ENCODE results near the gene GPR3. TPM values are rescaled to one million over a fixed set of nuclear protein-coding genes. Genes with fewer than 3 reads are reported as not detected.
A peak's percentile ranks its signal among the peaks of the same experiment; 100 is the strongest.

GPR3 gene
- under 1 TPM in 1 of 2 donors, not detected in 1; under 0.01 TPM for total RNA-seq
- under 1 TPM in 1 of 2 donors, not detected in 1; 0.30 TPM for polyA plus RNA-seq

DNA sequence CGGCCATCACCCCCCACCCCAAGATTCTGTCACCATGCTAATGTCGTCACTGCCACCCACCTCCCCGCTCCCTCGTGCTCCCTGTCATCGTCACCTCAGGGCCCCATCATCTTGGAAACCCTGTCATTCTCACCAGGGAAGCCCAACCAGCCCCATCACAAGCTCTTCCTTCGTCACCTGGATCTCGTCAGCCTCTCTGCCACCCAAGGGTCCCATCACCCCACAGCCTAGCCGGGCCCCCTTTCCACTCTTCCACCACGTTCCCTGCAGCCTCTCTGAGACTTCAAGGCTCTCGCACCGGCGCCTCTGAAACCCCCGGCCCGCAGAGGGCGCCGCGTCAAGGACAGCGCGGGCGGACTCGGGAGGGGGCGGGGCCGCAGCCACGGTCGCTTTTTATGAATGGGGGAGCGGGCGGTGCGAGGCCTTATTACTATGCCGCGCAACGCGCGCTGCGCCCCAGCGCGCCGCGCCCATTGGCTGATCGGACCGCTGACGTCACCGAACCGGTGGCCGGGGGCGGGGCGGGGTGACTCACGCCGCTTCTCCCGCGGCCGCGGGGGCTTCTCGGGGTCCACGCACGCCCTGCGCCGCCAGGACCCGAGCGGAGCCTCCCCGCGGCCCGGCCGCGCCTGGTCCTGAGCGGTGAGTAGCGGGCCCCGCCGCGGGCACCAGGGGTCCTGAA is at the start of gene GPR3:
TSS of gene GPR3 (plus strand) at position 527 of the 682 bp plus-strand sequence. CDS start 1,177 bp downstream, outside the sequence.
- WGBS, result 3% methylated on average over 69 of the region's 69 CpGs
- Histone ChIP-seq H3K9ac (ENCODE audit: low read depth in 1 of 2, low read length in 2 of 2) (peak within 1 kb of the TSS in 1 of 2 donors; percentile 5), H3K4me3 (ENCODE audit: low read depth in 1 of 3, low read length in 3 of 3) (peak within 1 kb of the TSS in 1 of 3 donors; percentile 44), H3K27ac (ENCODE audit: low read depth in 1 of 2, low read length in 2 of 2) (peak within 1 kb of the TSS; percentile 51 to 52), H3K27me3 (ENCODE audit: control insufficient read depth in 4 of 4, insufficient read depth in 4 of 4, low read length in 3 of 4) (no peaks in the 10 kb centered on the region), H3K36me3 (ENCODE audit: control insufficient read depth in 4 of 4, insufficient read depth in 3 of 4, low read depth in 1 of 4, low read length in 3 of 4) (no peaks in the 10 kb centered on the region), H3K4me1 (ENCODE audit: control insufficient read depth in 4 of 4, insufficient read depth in 4 of 4, low read length in 3 of 4) (peaks cover 5 to 12% (median 8%) of the 10 kb centered on the region in 4 donors), H3K9me3 (ENCODE audit: control insufficient read depth in 4 of 4, low read length in 3 of 4) (no peaks in the 10 kb centered on the region)
- TF ChIP-seq, protein P1, sequence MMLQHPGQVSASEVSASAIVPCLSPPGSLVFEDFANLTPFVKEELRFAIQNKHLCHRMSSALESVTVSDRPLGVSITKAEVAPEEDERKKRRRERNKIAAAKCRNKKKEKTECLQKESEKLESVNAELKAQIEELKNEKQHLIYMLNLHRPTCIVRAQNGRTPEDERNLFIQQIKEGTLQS (IDR thresholded peaks at IDR 0.05), result no peak
- TF ChIP-seq GABPA (IDR thresholded peaks at IDR 0.05 in 1 of 2, conservative IDR thresholded peaks at IDR 0.05 in 1 of 2), result no peak
- TF ChIP-seq YY1 (IDR thresholded peaks at IDR 0.05), result no peak
- no peak for TF ChIP-seq RXRA (IDR thresholded peaks at IDR 0.05)
- TF ChIP-seq REST (IDR thresholded peaks at IDR 0.05), result no peak
- TF ChIP-seq CTCF (IDR thresholded peaks at IDR 0.05; ENCODE audit: low read depth, low read length, missing input control), result peak; percentile 25
- no peak for TF ChIP-seq FOXA1 (IDR thresholded peaks at IDR 0.05)
- TF ChIP-seq RAD21 (IDR thresholded peaks at IDR 0.05), result peak; percentile 52 to 63
- TF ChIP-seq FOXA2 (IDR thresholded peaks at IDR 0.05), result no peak
- TF ChIP-seq TAF1 (conservative IDR thresholded peaks at IDR 0.05), result no peak
- TF ChIP-seq EGR1 (IDR thresholded peaks at IDR 0.05; ENCODE audit: low read depth in 2 of 2), result no peak
- TF ChIP-seq, protein P2, sequence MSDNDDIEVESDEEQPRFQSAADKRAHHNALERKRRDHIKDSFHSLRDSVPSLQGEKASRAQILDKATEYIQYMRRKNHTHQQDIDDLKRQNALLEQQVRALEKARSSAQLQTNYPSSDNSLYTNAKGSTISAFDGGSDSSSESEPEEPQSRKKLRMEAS (IDR thresholded peaks at IDR 0.05), result no peak
- no peak for TF ChIP-seq NR2F2 (IDR thresholded peaks at IDR 0.05)
- TF ChIP-seq JUND (IDR thresholded peaks at IDR 0.05), result no peak
- no peak for TF ChIP-seq HNF4A (conservative IDR thresholded peaks at IDR 0.05)
- peak; percentile 20 for TF ChIP-seq SP1 (IDR thresholded peaks at IDR 0.05)
- TF ChIP-seq HNF4G (IDR thresholded peaks at IDR 0.05), result no peak
- no peak for TF ChIP-seq ZBTB33 (IDR thresholded peaks at IDR 0.05)
- DNase-seq (ENCODE audit: low spot score), result peak; percentile 81
